HepG2 (cell line): ENCODE results near the gene IL4I1. TPM values are rescaled to one million over a fixed set of nuclear protein-coding genes. Genes with fewer than 3 reads are reported as not detected.
"Not testable (repeated sequence)": the region's sequence is repeated elsewhere in the genome, so short reads cannot be mapped to it uniquely, and the experiment has no call there.

Experiments used
- ATAC-seq: fragments of 200-7000 bp; cut with Tn5 transposase; 3 replicates; pipeline ENCODE4 v1.9.1; 2020; ENCODE audit warnings: mild to moderate bottlenecking, moderate library complexity
- BruUV-seq: library from RNA; stranded (reverse); fragments of 400-500 nt; replicated peaks from 2 replicates; lab custom pipeline; 2021; lab: Mats Ljungman, UMichigan
- CTCF ChIA-PET: fragments of 300-600 bp; formaldehyde crosslinking; extraction: SDS; loops from one replicate; lab custom pipeline; 2021; ENCODE audit warnings: low total read pairs, inconsistent platforms, low intra/inter-chr PET ratio; lab: Yijun Ruan, JAX
- POLR2A ChIA-PET: fragments of 350-600 bp; sonication (Branson Sonifier 250); formaldehyde crosslinking; loops from one replicate; lab custom pipeline; 2020; ENCODE audit warnings: antibody characterized with exemption, inconsistent platforms; lab: Yijun Ruan, JAX
- DNase-seq: peaks from one replicate; pipeline ENCODE4 v3.0.0-alpha.2; 2015; ENCODE audit warnings: low spot score
- FAIRE-seq: peaks from 3 replicates; lab custom pipeline; 2011; peaks lifted over from hg19 to GRCh38; lab: Jason Lieb, UNC
- H2AFZ ChIP-seq: one replicate; pipeline ENCODE4 v1.6.1; 2011; ENCODE audit warnings: low read length, inconsistent platforms
- H3K27ac ChIP-seq: fragments of 300-600 bp; 3 replicates; pipeline ENCODE4 v1.8.0; 2011; ENCODE audit warnings: mixed run types, mild to moderate bottlenecking, mixed read lengths, low read length, inconsistent platforms; ENCODE audit not compliant: insufficient read depth; ENCODE audit errors: extremely low read length
- H3K27me3 ChIP-seq, 2 experiments: fragments of 200-600 bp in 1 of 2; 2 replicates in 1 of 2; 3 replicates in 1 of 2; pipeline versions ENCODE4 v1.6.0 to v1.8.0; 2011; ENCODE audit warnings: low read length in 2 of 2, mild to moderate bottlenecking in 2 of 2, moderate library complexity in 2 of 2, inconsistent platforms in 1 of 2; ENCODE audit not compliant: insufficient read depth in 2 of 2, control insufficient read depth in 1 of 2
- H3K36me3 ChIP-seq, 2 experiments: fragments of 200-600 bp in 1 of 2; replicated peaks in 1 of 2; 2 replicates in 1 of 2; 3 replicates in 1 of 2; pipeline versions ENCODE4 v1.5.1 to v1.8.0; 2011; ENCODE audit warnings: low read length in 2 of 2, inconsistent platforms in 1 of 2; ENCODE audit not compliant: insufficient read depth in 2 of 2, control insufficient read depth in 1 of 2
- H3K4me1 ChIP-seq: 2 replicates; pipeline ENCODE4 v1.5.1; 2012; ENCODE audit warnings: low read length, inconsistent platforms; ENCODE audit not compliant: insufficient read depth
- H3K4me2 ChIP-seq: 2 replicates; pipeline ENCODE4 v1.6.0; 2011; ENCODE audit warnings: low read depth, low read length, inconsistent platforms
- H3K4me3 ChIP-seq, 3 experiments: fragments of 200-600 bp in 1 of 3; sonication (generic), shearing (Covaris generic) in 1 of 3; replicated peaks in 1 of 3; 2 replicates each; pipeline ENCODE4 v1.5.1; 2011 to 2016; ENCODE audit warnings: low read length in 3 of 3, inconsistent platforms in 2 of 3, low read depth in 2 of 3, mild to moderate bottlenecking in 2 of 3, control low read depth in 1 of 3, mixed read lengths in 1 of 3; ENCODE audit not compliant: insufficient read depth in 1 of 3
- H3K79me2 ChIP-seq: one replicate; pipeline ENCODE4 v1.6.1; 2011; ENCODE audit warnings: low read length, inconsistent platforms; ENCODE audit not compliant: insufficient read depth
- H3K9ac ChIP-seq: 2 replicates; pipeline ENCODE4 v1.6.0; 2011; ENCODE audit warnings: mild to moderate bottlenecking, low read depth, low read length, inconsistent platforms; ENCODE audit not compliant: insufficient read depth
- H3K9me3 ChIP-seq: 2 replicates; pipeline ENCODE4 v1.5.1; 2012; ENCODE audit warnings: mild to moderate bottlenecking, low read length
- H4K20me1 ChIP-seq: 2 replicates; pipeline ENCODE4 v1.6.0; 2011; ENCODE audit warnings: inconsistent platforms, mild to moderate bottlenecking, low read length, moderate library complexity; ENCODE audit not compliant: insufficient read depth
- ARHGAP35 ChIP-seq: sonication (generic); formaldehyde crosslinking; IDR thresholded peaks from 2 replicates; pipeline ENCODE4 v1.9.0; 2022; ENCODE audit warnings: mild to moderate bottlenecking, inconsistent platforms, moderate library complexity, missing genetic modification reagents, borderline replicate concordance
- ASH2L ChIP-seq: fragments of 300-600, 200-600 bp; sonication (generic); IDR thresholded peaks from 2 replicates; pipeline ENCODE4 v1.7.0; 2017; ENCODE audit warnings: low read depth, mild to moderate bottlenecking, moderate library complexity, mixed read lengths, low read length; ENCODE audit not compliant: insufficient read length
- BHLHE40 ChIP-seq: IDR thresholded peaks from 2 replicates; pipeline ENCODE4 v1.6.1; 2011; ENCODE audit warnings: low read length, improper control_type of control experiment
- BRF2 ChIP-seq: sonication (generic); formaldehyde crosslinking; IDR thresholded peaks from 2 replicates; pipeline ENCODE4 v1.8.1; 2022; ENCODE audit warnings: mild to moderate bottlenecking, missing genetic modification reagents
- ERF ChIP-seq: IDR thresholded peaks from 2 replicates; pipeline ENCODE4 v1.6.1; 2018; ENCODE audit warnings: missing biosample characterization, missing genetic modification reagents
- GMEB1 ChIP-seq: sonication (generic); formaldehyde crosslinking; IDR thresholded peaks from 2 replicates; pipeline ENCODE4 v1.5.1; 2020; ENCODE audit warnings: missing genetic modification reagents, mild to moderate bottlenecking, borderline replicate concordance
- HNF4G ChIP-seq, 2 experiments: sonication (generic) in 1 of 2; formaldehyde crosslinking in 1 of 2; IDR thresholded peaks; 2 replicates each; pipeline versions ENCODE4 v1.4.0 to v1.6.1; 2011 to 2020; ENCODE audit warnings: borderline replicate concordance in 2 of 2, low read depth in 2 of 2, mild to moderate bottlenecking in 2 of 2, low read length in 1 of 2, missing genetic modification reagents in 1 of 2, moderate library complexity in 1 of 2
- ISX ChIP-seq: sonication (generic); formaldehyde crosslinking; conservative IDR thresholded peaks from 2 replicates; pipeline ENCODE4 v1.5.0; 2020; ENCODE audit warnings: missing genetic modification reagents
- NFYB ChIP-seq: sonication (generic); formaldehyde crosslinking; IDR thresholded peaks from 2 replicates; pipeline ENCODE4 v1.4.0; 2020; ENCODE audit warnings: missing genetic modification reagents
- NFYC ChIP-seq: IDR thresholded peaks from 2 replicates; pipeline ENCODE4 v1.6.1; 2016; ENCODE audit warnings: missing genetic modification reagents, missing compliant biosample characterization
- REPIN1 ChIP-seq: sonication (generic); formaldehyde crosslinking; IDR thresholded peaks from 2 replicates; pipeline ENCODE4 v1.8.0; 2022; ENCODE audit warnings: missing genetic modification reagents, low read depth, mild to moderate bottlenecking, borderline replicate concordance
- RFXANK ChIP-seq: IDR thresholded peaks from 2 replicates; pipeline ENCODE4 v1.6.1; 2016
- SMAD3 ChIP-seq: sonication (generic); formaldehyde crosslinking; IDR thresholded peaks from 2 replicates; pipeline ENCODE4 v1.4.0; 2020; ENCODE audit warnings: missing genetic modification reagents
- SP2 ChIP-seq: sonication (generic); formaldehyde crosslinking; IDR thresholded peaks from 2 replicates; pipeline ENCODE4 v1.5.1; 2020; ENCODE audit warnings: mild to moderate bottlenecking, missing genetic modification reagents
- TEAD3 ChIP-seq: optimal IDR thresholded peaks from 2 replicates; pipeline ENCODE3; 2016; ENCODE audit warnings: borderline replicate concordance
- ZNF124 ChIP-seq: sonication (generic); formaldehyde crosslinking; IDR thresholded peaks from 2 replicates; pipeline ENCODE4 v1.4.0; 2020; ENCODE audit warnings: missing genetic modification reagents
- ZNF17 ChIP-seq: sonication (generic); formaldehyde crosslinking; IDR thresholded peaks from 2 replicates; pipeline ENCODE4 v1.5.0; 2020; ENCODE audit warnings: mild to moderate bottlenecking, missing genetic modification reagents
- ZNF205 ChIP-seq: IDR thresholded peaks from 2 replicates; pipeline ENCODE4 v1.6.1; 2018; ENCODE audit warnings: missing biosample characterization, missing genetic modification reagents
- ZNF329 ChIP-seq: sonication (generic); formaldehyde crosslinking; IDR thresholded peaks from 2 replicates; pipeline ENCODE4 v1.9.0; 2021; ENCODE audit warnings: low read depth, mild to moderate bottlenecking, missing genetic modification reagents
- WGBS: methylation state at CpG from one replicate; pipeline ENCODE4 v1.1.6; 2017; ENCODE audit warnings: low lambda C conversion rate; 5-methylcytosine and 5-hydroxymethylcytosine counted together
- in situ Hi-C: cut with HindIII; loops from 2 replicates; pipeline ENCODE4 v1.10.0; 2017; ENCODE audit warnings: low pct_unique_long_range_greater_than_20kb; ENCODE audit not compliant: extremely low pct_ligation_motif_present
- intact Hi-C: fragments of 100-400 bp; cut with micrococcal nuclease; formaldehyde crosslinking; loops from one replicate; pipeline ENCODE4 v1.10.0; 2022; ENCODE audit not compliant: unreplicated experiment
- polyA plus RNA-seq, 8 experiments: library from polyadenylated mRNA; depleted of rRNA in 3 of 8; stranded (reverse) in 7 of 8; unstranded in 1 of 8; fragments of >200 nt; fragmentation: Illumina TruSeq in 4 of 8; extraction: Trizol in 4 of 8; gene quantifications; 2 replicates each; pipeline versions ENCODE4 v1.2.1 to v1.2.3, GENCODE V29; 2011 to 2016; ENCODE audit warnings: low read depth in 4 of 8, missing spikeins in 1 of 8, mixed read lengths in 1 of 8; ENCODE audit not compliant: insufficient read depth in 1 of 8
- total RNA-seq, 5 experiments: library from RNA; depleted of rRNA; stranded (reverse); fragments of >200 nt; fragmentation: Illumina TruSeq; extraction: Trizol; gene quantifications; 2 replicates each; pipeline ENCODE4 v1.2.3, GENCODE V29; 2016; ENCODE audit warnings: low read depth in 1 of 5

Gene IL4I1
- total and polyA plus RNA-seq, 2 of the 13 experiments (the other 11 are each of a cell fraction or from before 2014, with no cell fraction given), result not detected

DNA sequence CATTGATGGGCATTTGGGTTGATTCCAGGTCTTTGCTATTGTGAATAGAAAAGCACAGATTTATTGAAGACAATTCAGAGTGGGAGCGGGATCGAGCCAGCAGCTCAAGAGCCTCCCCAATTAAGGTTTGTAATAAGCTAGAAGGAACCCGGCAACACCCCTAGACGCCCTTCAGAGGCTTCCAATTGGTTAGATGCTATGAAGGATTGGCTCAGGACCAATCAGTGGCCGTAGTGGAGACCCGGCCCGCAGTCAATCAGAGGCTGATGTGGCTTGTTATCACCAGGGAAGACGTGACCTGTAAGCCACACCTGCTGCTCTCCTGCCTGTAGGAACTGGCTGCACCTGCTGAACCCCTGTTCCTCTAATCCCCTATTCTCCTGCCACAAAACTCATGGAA is 49.7 kb upstream of the IL4I1 start:
- Histone ChIP-seq H3K9ac (no peak overlapping the region), H3K4me1 (peaks cover 24% of the 10 kb centered on the region), H3K27ac (no peak overlapping the region), H3K4me3 (no peak overlapping the region), H3K27me3 (peaks cover 0 to 11% of the 10 kb centered on the region in 2 experiments; a peak in 3 of 5 replicates), H3K79me2 (no peaks in the 10 kb centered on the region), H2AFZ (no peak overlapping the region), H3K9me3 (no peaks in the 10 kb centered on the region), H4K20me1 (no peaks in the 10 kb centered on the region), H3K36me3 (no peaks in the 10 kb centered on the region), H3K4me2 (no peak overlapping the region)
- ATAC-seq, result no peak
- TF ChIP-seq ZNF205 (CRISPR knock-in tag), result no peak
- no peak for TF ChIP-seq ISX (CRISPR knock-in tag)
- no peak for TF ChIP-seq ZNF17 (CRISPR knock-in tag)
- TF ChIP-seq SMAD3 (CRISPR knock-in tag), result no peak
- TF ChIP-seq GMEB1 (CRISPR knock-in tag), result no peak
- no peak for TF ChIP-seq ASH2L
- no peak for TF ChIP-seq ARHGAP35 (CRISPR knock-in tag)
- TF ChIP-seq ZNF329, result no peak
- no peak for TF ChIP-seq REPIN1 (CRISPR knock-in tag)
- TF ChIP-seq NFYC (CRISPR knock-in tag), result peak; percentile 65; the same call in 1 of the 2 replicates
- TF ChIP-seq NFYB (CRISPR knock-in tag), result peak; percentile 71
- TF ChIP-seq TEAD3 (CRISPR knock-in tag), result no peak
- TF ChIP-seq BRF2 (CRISPR knock-in tag), result no peak
- TF ChIP-seq SP2 (CRISPR knock-in tag), result 0 out of 2 replicates have a peak, but pooled peaks have one; percentile 30
- TF ChIP-seq BHLHE40, result no peak
- TF ChIP-seq ERF (CRISPR knock-in tag), result no peak
- TF ChIP-seq RFXANK (CRISPR knock-in tag), result no peak
- no peak for TF ChIP-seq HNF4G (IDR thresholded peaks at IDR 0.05; ENCODE audit: borderline replicate concordance, low read depth, low read length)
- TF ChIP-seq HNF4G (CRISPR knock-in tag; IDR thresholded peaks at IDR 0.05; ENCODE audit: borderline replicate concordance, low read depth), result no peak
- TF ChIP-seq ZNF124 (CRISPR knock-in tag), result no peak
- 61% methylated on average over 4 of the region's 8 CpGs for WGBS
- FAIRE-seq, result no peak
- in situ Hi-C loops, result no loop called here
- POLR2A ChIA-PET, result no interaction called here
- no TSS peak for BruUV-seq
- no peak for DNase-seq
- intact Hi-C loops, result no loop called here
- CTCF ChIA-PET, result no interaction called here

- H2AFZ ChIP-seq, H3K4me2 ChIP-seq, in situ Hi-C loops, H3K79me2 ChIP-seq, BruUV-seq, FAIRE-seq, H3K27ac ChIP-seq, DNase-seq, H4K20me1 ChIP-seq, ATAC-seq, H3K4me3 ChIP-seq, H3K27me3 ChIP-seq, H3K9ac ChIP-seq, H3K9me3 ChIP-seq, POLR2A ChIA-PET, CTCF ChIA-PET, intact Hi-C loops, H3K36me3 ChIP-seq: not testable (repeated sequence)
- peaks cover 42% of the 10 kb centered on the region for H3K4me1 ChIP-seq
- WGBS, result 78% methylated on average over 5 of the region's 5 CpGs
These were observed 47.9 kb upstream of the IL4I1 start for GRCh38 chr19:49944567-49944966.
